HG03460 (cell line): ENCODE measurements around the gene TIAM1.
"Not testable (repeated sequence)": the region's sequence is repeated elsewhere in the genome, so short reads cannot be mapped to it uniquely, and the experiment has no call there.

Experiments used
- ATAC-seq: cut with Tn5 transposase; IDR thresholded peaks from one replicate; pipeline ENCODE4 v1.9.1; 2021; ENCODE audit not compliant: unreplicated experiment

TIAM1 gene

DNA sequence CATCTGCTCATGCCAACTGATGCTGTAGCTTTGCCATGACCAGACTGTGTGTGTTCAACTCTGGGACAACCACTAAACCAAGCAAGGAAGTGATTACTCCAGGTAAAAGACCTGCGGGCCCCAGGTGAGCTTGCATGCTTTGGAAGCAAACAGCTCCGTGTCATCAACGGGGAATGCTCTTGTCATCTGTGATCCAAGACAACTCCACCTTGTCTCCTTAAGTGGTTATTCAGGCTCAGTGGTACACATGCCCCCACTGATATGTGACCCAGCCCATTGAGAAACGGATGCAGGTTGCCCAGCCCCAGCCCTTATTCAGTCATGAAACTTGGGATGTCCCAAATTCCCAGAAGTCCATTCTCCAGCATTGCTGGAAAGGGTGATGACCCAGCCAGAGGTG lies 89.0 kb downstream of the TIAM1 start:
- no peak for ATAC-seq

DNA sequence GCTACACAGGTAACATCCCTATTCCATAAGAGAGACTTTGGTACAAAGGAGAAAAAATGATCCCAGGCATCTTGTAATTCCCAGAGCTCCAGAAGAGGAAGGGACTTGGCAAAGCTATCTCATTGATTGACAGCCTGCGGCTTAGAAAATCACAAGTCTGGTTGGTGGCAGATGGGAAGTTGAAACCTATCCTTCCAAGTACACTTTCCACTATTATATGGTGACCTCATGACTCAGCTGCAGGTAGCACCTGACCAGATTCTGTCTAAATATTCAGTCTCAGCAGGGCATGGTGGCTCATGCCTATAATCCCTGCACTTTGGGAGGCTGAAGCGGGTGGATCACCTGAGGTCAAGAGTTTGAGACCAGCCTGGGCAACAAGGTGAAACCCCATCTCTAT lies 89.9 kb downstream of the TIAM1 start:
- ATAC-seq, result no peak

DNA sequence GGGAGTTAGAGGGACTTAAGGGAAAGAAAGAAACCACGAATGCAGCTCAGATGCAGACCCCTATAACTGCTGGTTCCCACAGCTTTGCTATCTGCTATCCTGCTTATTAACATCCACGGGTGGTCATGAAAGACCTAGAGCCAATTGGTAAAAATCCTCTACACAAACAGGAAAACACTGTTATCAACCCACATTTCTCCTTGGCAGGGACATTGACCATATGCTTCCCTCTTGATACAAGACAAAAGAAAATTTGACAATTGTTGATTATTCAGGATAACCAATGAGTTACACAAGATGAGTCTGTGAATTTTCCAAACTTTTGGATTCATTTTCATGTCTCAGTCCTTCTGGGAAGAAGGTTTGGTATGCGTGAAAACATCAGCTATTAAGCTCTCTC lies 90.4 kb downstream of the TIAM1 start:
- ATAC-seq, result no peak

DNA sequence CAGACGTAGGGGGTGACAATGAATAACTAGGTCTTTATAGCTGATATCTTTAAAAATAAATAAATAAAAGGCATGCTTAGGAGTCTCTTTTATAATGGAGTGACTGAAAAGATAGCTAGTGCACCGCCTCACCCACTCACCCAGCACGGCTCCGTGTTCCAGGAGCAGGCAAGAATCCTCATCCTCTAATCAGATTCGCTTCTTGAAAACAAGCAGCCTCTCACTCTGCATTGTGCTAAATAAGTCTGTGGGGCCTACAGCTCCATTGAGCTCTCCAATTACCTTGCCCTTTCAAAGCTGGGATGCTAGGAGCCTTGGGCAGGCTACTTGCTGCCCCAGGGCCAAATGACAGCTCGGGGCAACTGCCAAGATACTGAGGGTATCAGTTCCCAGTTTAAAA lies 91.5 kb downstream of the TIAM1 start:
- ATAC-seq, result no peak

DNA sequence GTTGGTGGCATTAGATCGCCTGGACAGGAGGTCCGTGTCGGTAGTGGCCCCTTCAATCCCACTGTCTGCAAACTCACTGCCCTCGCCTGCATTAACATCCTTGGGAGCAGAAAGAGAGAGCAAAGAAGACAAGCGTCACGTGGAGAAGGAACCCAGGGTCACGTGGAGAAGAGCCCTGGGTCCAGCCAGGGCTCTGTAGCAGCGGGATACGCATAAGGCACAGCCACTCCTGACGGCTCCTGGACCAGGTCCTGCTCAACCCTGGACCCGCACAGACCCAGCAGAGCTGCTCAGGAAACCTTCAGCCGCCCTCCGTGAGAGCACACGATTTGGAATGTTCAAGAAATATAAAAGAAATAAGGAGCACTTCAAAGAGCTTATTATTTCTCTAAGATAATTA lies 92.0 kb downstream of the TIAM1 start:
- ATAC-seq, result no peak

DNA sequence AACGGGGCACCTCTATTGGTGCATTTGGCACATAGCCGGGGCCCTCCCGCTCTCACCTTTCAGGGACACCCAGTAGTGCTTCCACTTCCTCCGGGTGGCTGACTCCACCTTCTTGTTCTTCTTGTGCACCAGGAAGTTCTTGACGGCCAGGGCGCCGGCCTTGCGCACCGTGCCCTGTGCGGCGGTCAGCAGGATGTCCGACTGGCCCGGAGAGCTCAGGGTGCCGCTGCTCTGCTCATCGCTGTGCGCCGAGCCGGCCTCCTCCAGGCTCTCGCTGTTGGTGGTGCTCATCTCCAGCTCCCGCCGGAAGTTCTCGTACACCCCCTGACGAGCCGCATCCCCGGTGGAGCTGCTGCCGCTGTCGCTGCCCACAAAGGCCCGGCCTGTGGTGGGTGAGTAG lies 92.4 kb downstream of the TIAM1 start:
- no peak for ATAC-seq

DNA sequence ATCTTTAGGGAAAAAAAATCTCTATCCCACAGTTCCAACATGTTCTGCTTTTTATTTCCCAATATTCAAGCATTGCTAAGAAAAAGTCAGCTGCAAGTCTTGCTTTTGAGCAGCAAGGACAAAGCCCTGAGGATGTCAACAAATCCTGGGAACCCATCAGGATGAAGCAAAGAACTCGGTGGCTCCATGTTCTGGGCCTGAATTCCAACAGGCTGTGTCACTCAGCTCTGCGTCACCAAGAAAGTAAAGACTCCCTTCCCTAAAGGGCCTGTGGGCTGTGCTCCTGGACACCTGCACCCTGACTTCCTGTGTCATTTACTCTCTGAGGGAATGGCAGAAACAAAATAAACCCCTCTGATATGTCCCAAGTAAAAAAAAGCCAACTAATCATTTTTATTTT lies 95.5 kb downstream of the TIAM1 start:
- no peak for ATAC-seq

DNA sequence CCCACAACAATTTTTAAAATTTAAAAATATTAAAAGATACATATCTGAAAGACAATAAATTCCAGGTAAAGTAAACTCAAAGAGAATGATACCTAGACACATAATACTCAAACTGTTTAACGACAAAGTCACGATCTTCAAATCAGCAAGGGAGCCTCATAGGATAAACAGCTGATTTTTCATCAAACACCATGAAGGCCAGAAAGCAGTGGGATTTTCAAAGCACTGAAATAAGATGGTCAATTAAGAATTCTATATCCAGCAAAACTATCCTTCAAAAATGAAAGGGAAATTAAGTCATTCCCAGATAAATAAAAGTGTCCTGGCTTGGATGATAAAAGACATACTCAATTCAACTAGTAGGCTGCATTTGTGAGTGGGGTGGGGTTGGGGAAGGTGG lies 100.5 kb downstream of the TIAM1 start:
- ATAC-seq, result no peak

DNA sequence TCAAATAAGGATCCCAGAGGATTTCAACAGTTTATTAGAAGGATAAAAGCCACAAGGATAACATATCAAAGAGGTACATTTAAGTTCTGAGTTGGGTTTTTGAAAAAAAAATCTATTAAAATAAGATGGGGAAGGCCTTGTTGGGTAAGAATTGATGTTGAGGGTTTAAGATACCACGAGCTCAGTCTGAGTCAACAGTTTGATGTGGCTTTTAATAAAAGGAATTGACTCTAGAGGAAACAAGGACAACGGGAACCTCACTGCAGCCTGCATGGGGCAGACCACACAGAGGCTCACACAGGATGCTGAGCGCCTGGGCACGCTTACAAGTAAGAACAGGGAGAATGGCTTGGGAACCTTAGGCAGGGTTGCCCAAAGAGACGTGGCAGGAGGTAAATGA lies 107.5 kb downstream of the TIAM1 start:
- ATAC-seq, result no peak

DNA sequence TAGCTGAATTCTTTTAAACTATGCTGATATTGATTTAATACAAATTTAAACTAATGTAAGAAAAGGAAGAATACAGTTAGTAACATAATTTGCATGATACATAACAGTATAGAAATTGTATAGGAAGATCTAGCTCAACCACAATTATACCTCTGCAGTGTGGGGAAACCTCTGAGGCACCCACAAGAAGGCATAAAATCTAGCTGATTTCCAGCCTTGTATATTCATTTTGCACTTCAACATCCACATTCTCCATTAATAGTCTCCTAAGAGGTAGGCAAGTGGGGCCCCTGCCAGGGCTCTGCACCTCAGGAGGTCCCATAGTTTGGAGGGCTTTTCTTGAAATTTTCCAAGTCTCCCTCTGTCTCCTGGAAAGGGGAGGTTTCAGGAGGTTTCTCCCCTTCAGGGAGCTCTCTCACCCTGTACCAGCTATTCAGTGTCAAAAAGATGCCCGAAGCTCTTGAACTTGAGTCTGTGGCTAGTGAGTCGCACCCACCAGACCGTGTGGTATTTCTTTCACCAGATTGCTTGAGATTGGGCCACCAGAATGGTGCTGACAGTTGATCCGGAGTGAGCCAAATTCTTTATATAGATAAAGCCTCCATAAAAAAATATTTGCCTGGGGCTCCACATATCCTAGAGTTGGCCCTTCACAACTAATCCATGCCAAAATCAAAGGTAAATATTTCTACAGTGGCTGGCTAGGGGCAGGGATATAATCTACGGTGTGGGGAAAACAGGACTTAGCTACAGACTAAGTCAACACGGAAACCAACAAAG lies 108.2 kb downstream of the TIAM1 start:
- ATAC-seq, result no peak

DNA sequence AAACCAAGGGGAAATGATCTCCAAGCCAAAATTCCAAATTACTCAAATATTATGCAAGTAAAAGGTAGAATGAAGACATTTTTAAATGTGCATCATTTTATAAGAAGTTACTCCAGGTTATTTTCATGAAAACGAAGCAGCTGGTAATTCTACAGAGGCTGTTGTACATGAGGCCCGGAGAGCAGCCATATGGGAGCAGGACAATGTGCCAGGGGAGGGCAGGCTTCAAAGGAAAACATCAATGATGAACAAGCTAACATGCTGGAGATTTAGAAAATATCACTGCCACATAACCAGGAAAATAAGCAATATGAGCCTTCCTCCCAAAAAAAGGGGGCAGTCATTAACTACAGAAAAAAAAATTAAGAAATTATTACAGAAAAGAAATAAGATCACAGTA lies 109.1 kb downstream of the TIAM1 start:
- no peak for ATAC-seq

DNA sequence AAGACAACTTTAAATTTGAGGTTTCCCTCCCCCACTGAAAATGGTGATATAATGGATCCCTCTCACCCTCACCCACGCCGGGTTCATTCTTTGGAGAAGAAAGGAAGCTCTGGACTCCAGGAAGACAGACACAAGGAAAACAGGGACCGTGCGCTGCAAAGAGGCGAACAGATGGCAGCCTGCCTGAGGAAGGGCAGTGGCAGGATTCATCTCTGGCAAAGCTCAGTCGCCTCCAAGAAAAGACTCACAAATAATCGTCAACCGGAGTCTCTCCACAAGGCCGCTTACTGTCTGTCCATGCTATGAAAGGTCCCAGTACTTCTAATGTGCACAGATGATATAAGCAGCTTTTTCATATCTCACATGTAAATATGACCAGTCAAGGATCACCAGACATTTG lies 110.3 kb downstream of the TIAM1 start:
- no peak for ATAC-seq

DNA sequence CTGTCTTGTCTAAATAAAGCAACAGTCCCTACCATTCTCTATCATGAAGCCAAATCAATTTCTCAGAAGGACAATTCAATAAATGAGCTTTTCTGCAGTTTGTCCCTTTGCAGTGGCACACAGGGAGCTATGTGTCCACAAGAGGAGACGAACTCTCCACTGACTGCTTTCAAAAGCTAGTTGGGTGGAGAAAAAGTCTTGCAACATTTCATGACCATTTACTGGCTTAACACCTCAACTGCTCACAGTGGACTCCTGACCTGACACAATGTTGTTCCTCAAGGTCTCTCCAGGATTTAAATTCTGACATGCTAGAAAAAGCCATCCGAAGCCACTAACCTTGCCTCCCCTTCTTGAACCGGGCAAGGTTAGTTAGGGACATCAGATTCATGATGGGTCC lies 111.7 kb downstream of the TIAM1 start:
- ATAC-seq, result no peak

DNA sequence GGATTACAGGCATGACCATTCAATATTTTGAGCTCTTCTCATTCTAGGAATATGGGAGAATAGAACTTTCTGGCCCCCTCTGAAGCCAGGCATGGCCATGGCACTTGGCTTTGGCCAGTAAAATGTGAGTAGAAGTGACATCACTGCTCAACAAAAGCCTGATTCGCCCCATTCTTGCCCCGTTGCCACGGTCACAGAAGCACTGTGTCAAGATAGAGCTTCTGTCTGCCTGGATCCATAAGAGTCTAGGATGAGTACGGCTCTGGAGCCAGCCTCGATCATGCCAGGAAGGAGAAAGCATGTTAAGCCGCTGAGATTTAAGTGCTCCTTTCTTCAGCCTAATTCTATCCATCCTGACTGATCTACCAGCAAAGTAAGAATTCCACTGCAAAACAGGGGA lies 113.1 kb downstream of the TIAM1 start:
- no peak for ATAC-seq

DNA sequence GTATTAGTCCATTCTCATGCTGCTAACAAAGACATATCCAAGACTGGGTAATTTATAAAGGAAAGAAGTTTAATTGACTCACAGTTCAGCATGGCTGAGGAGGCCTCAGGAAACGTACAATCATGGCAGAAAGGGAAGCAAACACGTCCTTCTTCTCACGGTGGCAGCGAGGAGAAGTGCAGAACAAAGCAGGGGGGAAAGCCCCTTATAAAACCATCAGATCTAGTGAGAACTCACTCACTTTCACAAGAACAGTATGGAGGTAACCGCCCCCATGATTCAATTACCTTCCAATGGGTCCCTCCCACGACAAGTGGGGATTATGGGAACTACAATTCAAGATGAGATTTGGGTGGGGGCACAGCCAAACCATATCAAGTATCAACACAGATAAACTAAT lies 115.3 kb downstream of the TIAM1 start:
- ATAC-seq, result not testable (repeated sequence)

DNA sequence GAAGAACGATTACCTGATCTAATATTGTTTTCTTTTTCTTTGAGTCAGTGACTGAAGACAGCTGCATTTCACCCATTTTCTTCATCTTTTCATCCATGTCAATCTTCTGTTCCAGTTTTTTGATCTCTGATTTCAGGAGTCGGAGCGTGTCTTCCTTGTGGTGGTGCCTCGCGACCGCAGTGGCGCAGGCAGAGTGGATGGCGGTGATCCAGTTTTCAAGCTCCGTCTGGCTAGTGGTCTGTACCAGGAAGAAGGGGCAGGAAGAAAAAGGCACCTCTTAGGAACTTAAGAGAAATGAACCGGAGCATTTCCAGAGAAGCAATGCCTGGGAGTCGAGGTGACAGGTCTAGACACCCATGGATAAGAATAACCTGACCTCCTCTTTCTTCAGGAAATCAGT lies 118.3 kb downstream of the TIAM1 start:
- ATAC-seq, result no peak

DNA sequence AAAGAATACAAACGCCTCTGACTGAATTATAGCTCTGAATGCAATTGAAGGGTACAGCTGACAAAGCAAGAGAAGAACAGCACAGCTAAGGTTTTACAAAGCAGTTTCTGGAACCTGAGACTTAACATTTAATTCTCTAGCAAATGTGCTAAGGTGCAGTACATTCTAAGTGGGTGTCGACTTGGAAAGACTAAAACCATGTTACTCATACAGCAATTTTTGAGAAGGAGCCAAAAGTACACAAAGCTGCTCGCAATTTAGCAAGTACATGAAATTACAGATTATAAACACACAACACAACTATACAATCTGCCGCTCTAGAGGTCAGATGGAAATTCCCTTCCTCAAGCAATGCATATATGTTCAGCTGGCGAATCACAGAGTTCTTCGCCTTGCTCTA lies 121.9 kb downstream of the TIAM1 start:
- no peak for ATAC-seq

DNA sequence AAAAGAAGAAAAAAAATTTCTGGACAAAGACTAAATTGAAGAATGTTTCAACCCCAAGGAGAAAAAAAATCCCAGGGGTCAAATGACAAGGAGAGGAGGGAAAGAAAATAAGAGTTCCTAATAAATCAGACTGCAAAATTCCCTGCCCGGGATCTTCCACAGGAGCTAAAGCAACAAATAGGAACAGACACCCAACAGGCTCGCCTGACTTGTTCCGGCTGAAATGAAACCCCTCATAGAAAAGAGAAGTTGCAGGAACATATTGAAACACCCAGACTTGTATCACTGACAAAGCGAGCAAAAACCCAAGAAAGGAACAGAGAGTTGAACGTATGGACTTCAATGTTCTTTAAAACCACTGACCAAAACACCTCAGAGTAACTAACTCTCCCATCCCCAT lies 123.0 kb downstream of the TIAM1 start:
- no peak for ATAC-seq

DNA sequence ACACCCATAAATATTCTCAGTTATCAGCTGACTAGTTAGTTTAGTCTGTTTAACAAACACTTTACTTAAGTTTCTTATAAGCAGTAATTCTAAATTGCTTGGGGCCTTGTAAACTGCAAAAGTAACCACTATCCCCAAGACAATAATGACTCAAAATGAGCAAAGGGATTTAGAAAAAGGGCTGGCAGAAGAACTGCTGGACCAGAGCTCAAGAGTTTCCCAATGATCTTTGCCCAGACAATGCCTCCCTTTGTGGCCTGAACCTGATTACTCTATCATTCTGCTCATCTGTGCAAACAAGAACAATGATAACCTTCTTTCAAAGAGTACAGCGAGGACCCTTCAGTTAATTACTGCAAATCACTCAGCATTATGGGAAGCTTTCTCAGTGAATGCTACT lies 123.5 kb downstream of the TIAM1 start:
- no peak for ATAC-seq

DNA sequence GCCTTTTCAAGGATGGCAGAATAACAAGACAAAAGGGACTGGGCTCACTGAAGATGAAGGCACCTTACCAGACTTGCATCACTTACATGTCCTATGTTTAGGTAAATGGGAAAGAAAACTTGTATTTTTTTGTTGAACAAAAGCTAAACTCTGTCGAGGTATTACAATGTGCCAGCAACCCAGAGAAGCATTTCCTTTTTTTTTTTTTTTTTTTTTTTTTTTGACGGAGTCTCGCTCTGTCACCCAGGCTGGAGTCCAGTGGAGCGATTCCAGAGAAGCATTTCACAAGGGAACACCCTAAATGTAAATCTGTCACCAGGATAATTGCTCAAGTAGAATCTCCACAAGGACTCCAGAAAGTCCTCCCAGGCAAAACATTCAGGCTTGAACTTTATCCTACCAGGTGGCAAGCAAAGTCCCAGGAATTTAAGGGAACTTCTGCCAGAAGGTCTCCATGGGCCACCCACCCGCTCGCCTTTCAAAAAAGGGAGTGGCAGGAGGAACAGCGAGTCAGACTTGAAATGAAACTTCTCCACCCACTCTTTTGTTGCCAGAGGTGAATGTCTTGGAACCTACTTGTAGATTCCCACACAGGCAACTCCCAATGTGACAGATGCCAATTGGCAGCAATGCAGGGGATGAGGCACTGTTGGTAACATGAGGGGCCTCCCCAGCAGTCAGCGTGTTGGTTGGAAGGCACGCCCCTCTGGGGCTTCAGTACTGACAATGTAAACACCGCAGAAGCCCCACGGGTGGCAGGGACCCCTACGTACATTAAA lies 125.0 kb downstream of the TIAM1 start:
- ATAC-seq, result no peak

DNA sequence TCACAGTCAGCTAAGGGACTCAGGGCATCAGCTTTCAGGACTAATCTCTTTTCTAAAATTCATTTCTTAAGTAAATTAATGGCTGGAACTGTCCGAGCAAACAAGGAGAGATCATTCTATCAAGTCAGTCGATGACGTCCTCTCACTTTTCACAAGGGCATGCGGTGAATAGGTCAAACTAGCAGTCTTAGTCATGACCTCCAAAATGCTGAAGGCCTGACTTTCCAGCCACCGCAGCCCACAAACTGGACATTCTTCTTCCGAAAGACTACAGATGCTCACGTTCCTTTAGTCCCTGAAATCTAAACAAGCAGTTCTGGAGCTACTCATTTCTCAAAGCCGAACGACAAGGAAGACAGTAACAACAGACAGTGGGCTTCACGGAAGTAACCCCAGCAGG lies 127.9 kb downstream of the TIAM1 start:
- ATAC-seq, result no peak

DNA sequence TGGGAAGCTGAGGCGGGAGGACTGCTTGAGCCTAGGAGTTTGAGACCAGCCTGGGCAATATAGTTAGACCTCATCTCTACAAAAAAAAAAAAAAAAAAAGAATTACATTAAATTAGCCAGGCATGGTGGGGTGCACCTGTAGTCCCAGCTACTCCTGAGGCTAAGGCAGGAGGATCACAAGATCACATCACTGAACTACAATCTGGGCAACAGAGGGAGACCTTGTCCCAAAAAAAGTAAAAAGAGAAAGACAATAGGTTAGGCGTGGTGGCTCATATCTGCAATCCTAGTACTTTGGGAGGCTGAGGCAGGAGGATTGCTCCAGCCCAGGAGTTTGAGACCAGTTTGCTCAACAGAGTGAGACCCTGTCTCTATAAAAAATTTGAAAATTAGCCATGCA lies 130.3 kb downstream of the TIAM1 start:
- no peak for ATAC-seq

DNA sequence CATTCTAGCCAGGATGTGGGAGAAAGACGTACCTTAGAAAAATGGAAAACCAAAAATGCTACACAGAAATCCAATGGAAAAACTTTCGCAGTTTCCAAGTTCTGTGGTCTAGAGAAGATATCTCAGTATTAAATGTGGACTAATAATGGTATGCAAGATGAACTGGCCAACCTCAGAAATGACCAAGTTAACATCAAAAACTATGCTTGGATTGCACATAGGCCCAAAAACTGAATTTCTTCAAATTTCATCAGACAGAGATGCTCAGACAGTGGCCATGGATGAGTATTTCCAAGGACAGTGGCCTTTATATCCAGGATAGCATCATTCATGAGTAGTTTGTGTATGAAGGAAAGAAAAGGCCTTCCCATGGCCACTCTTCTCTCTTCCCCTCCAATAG lies 132.2 kb downstream of the TIAM1 start:
- no peak for ATAC-seq
